GM12875 (cell line): Measurements from ENCODE around the gene CLINT1.
"Not testable (repeated sequence)": the region's sequence is repeated elsewhere in the genome, so short reads cannot be mapped to it uniquely, and the experiment has no call there.

ENCODE experiments used
- H3K4me3 ChIP-seq: one replicate; pipeline ENCODE4 v1.5.1; 2011; ENCODE audit warnings: low read depth, low read length, control low read depth
- CTCF ChIP-seq: IDR thresholded peaks from 2 replicates; pipeline ENCODE4 v1.5.1; 2011; ENCODE audit warnings: low read depth, mild to moderate bottlenecking, control low read depth, inconsistent platforms, low read length, moderate library complexity, borderline replicate concordance; ENCODE audit not compliant: insufficient read depth

Gene CLINT1

GRCh38 chr5:157860898-157861890 lies 2.2 kb upstream of the CLINT1 start:
- no peak overlapping the region for H3K4me3 ChIP-seq
- no peak for TF ChIP-seq CTCF

- TF ChIP-seq CTCF, result no peak
- no peak overlapping the region for H3K4me3 ChIP-seq
Measured at GRCh38 chr5:157859227-157859575, 256 bp upstream of the CLINT1 start.

- TF ChIP-seq CTCF, result no peak
- peak overlapping the region; percentile 91 for H3K4me3 ChIP-seq
Measured at GRCh38 chr5:157857816-157858526, 974 bp downstream of the CLINT1 start.

GRCh38 chr5:157855404-157855994 lies 3.4 kb downstream of the CLINT1 start:
- H3K4me3 ChIP-seq, result no peak overlapping the region
- peak; percentile 51; the same call in 1 of the 2 replicates for TF ChIP-seq CTCF

- not testable (repeated sequence) for H3K4me3 ChIP-seq
Measured at GRCh38 chr5:157853365-157853764, 5.6 kb downstream of the CLINT1 start.

GRCh38 chr5:157845914-157846598 lies 12.9 kb downstream of the CLINT1 start:
- H3K4me3 ChIP-seq, result no peak overlapping the region
- TF ChIP-seq CTCF, result no peak

- no peak for TF ChIP-seq CTCF
- H3K4me3 ChIP-seq, result no peak overlapping the region
Measured at GRCh38 chr5:157842787-157843186, 16.2 kb downstream of the CLINT1 start.
